IMR-90 (cell line): ENCODE results near the gene RFTN1. TPM values are rescaled to one million over a fixed set of nuclear protein-coding genes. Genes with fewer than 3 reads are reported as not detected.

ENCODE experiments used
- ATAC-seq: fragments of 200-7000 bp; cut with Tn5 transposase; 2 replicates; pipeline ENCODE4 v1.9.1; 2020; ENCODE audit warnings: low read depth, mild to moderate bottlenecking, moderate library complexity
- BruUV-seq: library from RNA; stranded (reverse); fragments of 400-500 nt; replicated peaks from 2 replicates; lab custom pipeline; 2021; lab: Mats Ljungman, UMichigan
- CTCF ChIA-PET: fragments of 300-600 bp; formaldehyde crosslinking; extraction: SDS; loops from one replicate; lab custom pipeline; 2021; ENCODE audit warnings: antibody characterized with exemption; lab: Yijun Ruan, JAX
- POLR2A ChIA-PET: fragments of 300-600 bp; sonication (Branson Sonifier 250); formaldehyde crosslinking; loops from one replicate; lab custom pipeline; 2022; ENCODE audit warnings: antibody characterized with exemption; ENCODE audit not compliant: unreplicated experiment; lab: Charles Lee
- DNase-seq: peaks from one replicate; pipeline ENCODE4 v3.0.0; 2013
- H2AFZ ChIP-seq: replicated peaks from 2 replicates; pipeline ENCODE3; 2013; ENCODE audit warnings: low read length, mild to moderate bottlenecking; ENCODE audit not compliant: poor library complexity
- H2AK5ac ChIP-seq: 2 replicates; pipeline ENCODE4 v1.6.1; 2013; ENCODE audit warnings: low read depth, low read length, inconsistent platforms
- H2AK9ac ChIP-seq: replicated peaks from 2 replicates; pipeline ENCODE3; 2013; ENCODE audit warnings: mild to moderate bottlenecking, low read depth, low read length, moderate library complexity; ENCODE audit not compliant: poor library complexity
- H2BK120ac ChIP-seq: 2 replicates; pipeline ENCODE4 v1.6.1; 2013; ENCODE audit warnings: low read depth, low read length, inconsistent platforms
- H2BK15ac ChIP-seq: 3 replicates; pipeline ENCODE4 v1.6.1; 2013; ENCODE audit warnings: low read depth, low read length, inconsistent platforms
- H2BK20ac ChIP-seq: 2 replicates; pipeline ENCODE4 v1.6.1; 2013; ENCODE audit warnings: low read depth, mild to moderate bottlenecking, inconsistent platforms, low read length, moderate library complexity
- H2BK5ac ChIP-seq: 2 replicates; pipeline ENCODE4 v1.6.1; 2013; ENCODE audit warnings: mild to moderate bottlenecking, low read depth, low read length, inconsistent platforms; ENCODE audit not compliant: poor library complexity, severe bottlenecking
- H3K14ac ChIP-seq: replicated peaks from 2 replicates; pipeline ENCODE4 v1.6.1; 2013; ENCODE audit warnings: low read depth, low read length, inconsistent platforms
- H3K18ac ChIP-seq: 2 replicates; pipeline ENCODE4 v1.6.1; 2013; ENCODE audit warnings: low read depth, low read length, control low read depth
- H3K23ac ChIP-seq: 2 replicates; pipeline ENCODE4 v1.6.1; 2013; ENCODE audit warnings: low read depth, low read length, inconsistent platforms
- H3K27ac ChIP-seq: 2 replicates; pipeline ENCODE4 v1.5.1; 2013; ENCODE audit warnings: mild to moderate bottlenecking, control low read depth, low read length; ENCODE audit not compliant: insufficient read depth
- H3K27me3 ChIP-seq: 2 replicates; pipeline ENCODE4 v1.6.1; 2013; ENCODE audit warnings: low read length; ENCODE audit not compliant: control insufficient read depth, insufficient read depth
- H3K36me3 ChIP-seq: 2 replicates; pipeline ENCODE4 v1.6.1; 2013; ENCODE audit warnings: low read length, mixed read lengths; ENCODE audit not compliant: control insufficient read depth, insufficient read depth
- H3K4ac ChIP-seq: 2 replicates; pipeline ENCODE4 v1.6.1; 2013; ENCODE audit warnings: low read depth, low read length, inconsistent platforms
- H3K4me1 ChIP-seq: 2 replicates; pipeline ENCODE4 v1.6.1; 2013; ENCODE audit warnings: low read length, mixed read lengths; ENCODE audit not compliant: control insufficient read depth, insufficient read depth
- H3K4me2 ChIP-seq: 2 replicates; pipeline ENCODE4 v1.6.1; 2013; ENCODE audit warnings: low read depth, mild to moderate bottlenecking, control low read depth, low read length, moderate library complexity
- H3K4me3 ChIP-seq: 2 replicates; pipeline ENCODE4 v1.5.1; 2013; ENCODE audit warnings: low read depth, mild to moderate bottlenecking, control low read depth, low read length, moderate library complexity; ENCODE audit not compliant: insufficient read depth
- H3K56ac ChIP-seq: 2 replicates; pipeline ENCODE4 v1.6.1; 2013; ENCODE audit warnings: low read length, inconsistent platforms; ENCODE audit not compliant: insufficient read depth; ENCODE audit errors: extremely low read depth
- H3K79me1 ChIP-seq, 2 experiments: 2 replicates each; pipeline ENCODE4 v1.6.1; 2013; ENCODE audit warnings: low read length in 2 of 2, inconsistent platforms in 1 of 2, low read depth in 1 of 2
- H3K9ac ChIP-seq: 2 replicates; pipeline ENCODE4 v1.6.1; 2013; ENCODE audit warnings: low read depth, low read length, control low read depth
- H3K9me1 ChIP-seq: 2 replicates; pipeline ENCODE4 v1.6.1; 2013; ENCODE audit warnings: low read length, inconsistent platforms; ENCODE audit not compliant: insufficient read depth
- H3K9me3 ChIP-seq: 2 replicates; pipeline ENCODE4 v1.6.1; 2013; ENCODE audit warnings: low read length; ENCODE audit not compliant: control insufficient read depth, insufficient read depth
- H4K20me1 ChIP-seq: 2 replicates; pipeline ENCODE4 v1.6.1; 2013; ENCODE audit warnings: low read length, inconsistent platforms; ENCODE audit not compliant: insufficient read depth
- H4K5ac ChIP-seq: 2 replicates; pipeline ENCODE4 v1.6.1; 2013; ENCODE audit warnings: mild to moderate bottlenecking, low read depth, low read length, control low read depth
- H4K8ac ChIP-seq, 2 experiments: 2 replicates each; pipeline ENCODE4 v1.6.1; 2013; ENCODE audit warnings: low read depth in 2 of 2, low read length in 2 of 2, control low read depth in 1 of 2, inconsistent platforms in 1 of 2
- H4K91ac ChIP-seq: 2 replicates; pipeline ENCODE4 v1.6.1; 2013; ENCODE audit warnings: low read depth, low read length, inconsistent platforms; ENCODE audit not compliant: insufficient read depth
- BHLHE40 ChIP-seq: fragments of 150-350 bp; IDR thresholded peaks from 2 replicates; pipeline ENCODE4 v1.6.1; 2016; ENCODE audit warnings: mild to moderate bottlenecking, low read depth, low read length
- CEBPB ChIP-seq: IDR thresholded peaks from 2 replicates; pipeline ENCODE4 v1.6.1; 2012; ENCODE audit warnings: low read depth, low read length, improper control_type of control experiment
- CTCF ChIP-seq: conservative IDR thresholded peaks from 2 replicates; pipeline ENCODE4 v1.5.1; 2012; ENCODE audit warnings: mild to moderate bottlenecking, low read depth, low read length, improper control_type of control experiment
- MXI1 ChIP-seq: IDR thresholded peaks from 2 replicates; pipeline ENCODE4 v1.6.1; 2012; ENCODE audit warnings: low read depth, mild to moderate bottlenecking, low read length, moderate library complexity, borderline replicate concordance
- NFE2L2 ChIP-seq: fragments of 150-350 bp; IDR thresholded peaks from 2 replicates; pipeline ENCODE4 v1.6.1; 2016; ENCODE audit warnings: low read depth, mild to moderate bottlenecking, low read length
- POLR2A ChIP-seq: IDR thresholded peaks from 2 replicates; pipeline ENCODE4 v1.6.1; 2012; ENCODE audit warnings: mild to moderate bottlenecking, low read depth, low read length
- RAD21 ChIP-seq: IDR thresholded peaks from 2 replicates; pipeline ENCODE4 v1.6.1; 2012; ENCODE audit warnings: low read length, improper control_type of control experiment
- RCOR1 ChIP-seq: IDR thresholded peaks from 2 replicates; pipeline ENCODE4 v1.6.1; 2012; ENCODE audit warnings: mild to moderate bottlenecking, low read length, improper control_type of control experiment; ENCODE audit not compliant: insufficient replicate concordance
- SMC3 ChIP-seq: fragments of 150-350 bp; IDR thresholded peaks from 2 replicates; pipeline ENCODE4 v1.6.1; 2016; ENCODE audit warnings: low read depth, mild to moderate bottlenecking, antibody characterized with exemption, low read length, moderate library complexity
- USF2 ChIP-seq: fragments of 150-350 bp; IDR thresholded peaks from 2 replicates; pipeline ENCODE4 v1.6.1; 2017; ENCODE audit warnings: mild to moderate bottlenecking, antibody characterized with exemption, low read length, low read depth
- WGBS, 2 experiments: methylation state at CpG; one replicate each; pipeline versions ENCODE4 v1.1.5 to v1.1.7; 2013; ENCODE audit warnings: missing lambda C conversion rate in 2 of 2; ENCODE audit not compliant: insufficient read length in 1 of 2; ENCODE audit errors: extremely low coverage in 2 of 2; 5-methylcytosine and 5-hydroxymethylcytosine counted together
- dilution Hi-C: fragments of 300-500 bp; cut with HindIII; formaldehyde crosslinking; loops from one replicate; pipeline ENCODE4 v1.14.3; 2018; ENCODE audit warnings: low sequenced_read_pairs; ENCODE audit not compliant: unreplicated experiment
- in situ Hi-C: fragments of 300-500 bp; cut with MboI; formaldehyde crosslinking; loops from 3 replicates; pipeline ENCODE4 v1.14.3; 2019; ENCODE audit warnings: low sequenced_read_pairs, inconsistent platforms, mixed read lengths
- intact Hi-C: fragments of 100-400 bp; cut with micrococcal nuclease; formaldehyde crosslinking; loops from 2 replicates; pipeline ENCODE4 v1.10.0; 2022
- polyA plus RNA-seq, 3 experiments: library from polyadenylated mRNA; depleted of rRNA; stranded (reverse); fragments of >200 nt; gene quantifications; 2 replicates each; pipeline ENCODE4 v1.2.3, GENCODE V29; 2012; ENCODE audit warnings: low replicate concordance in 1 of 3
- total RNA-seq: library from RNA; depleted of rRNA; stranded (reverse); fragments of >200 nt; gene quantifications from 2 replicates; pipeline ENCODE4 v1.2.3, GENCODE V29; 2012

The RFTN1 gene
- total and polyA plus RNA-seq, 2 of the 4 experiments (the other 2 are of a cell fraction) = 45.0 to 52.0 TPM

GRCh38 chr3:16464511-16465148 is 48.9 kb downstream of the RFTN1 start:
- Histone ChIP-seq H2BK120ac (no peak overlapping the region), H3K56ac (no peak overlapping the region), H3K9ac (no peak overlapping the region), H2BK20ac (peak overlapping the region; percentile 48; the same call in 1 of the 2 replicates), H3K4me3 (no peak overlapping the region), H2BK15ac (no peak overlapping the region; the same call in 2 of the 3 replicates), H3K27ac (no peak overlapping the region), H4K5ac (no peak overlapping the region), H2AK5ac (no peak overlapping the region), H2BK5ac (no peak overlapping the region), H3K23ac (no peak overlapping the region), H3K9me3 (no peaks in the 10 kb centered on the region), H2AFZ (no peak overlapping the region), H3K36me3 (peaks cover 15% of the 10 kb centered on the region), H3K4me1 (no peaks in the 10 kb centered on the region), H2AK9ac (no peak overlapping the region), H3K79me1 (peaks cover 55 to 68% of the 10 kb centered on the region in 2 experiments), H4K91ac (no peak overlapping the region), H3K4me2 (no peak overlapping the region), H3K9me1 (peaks cover 16% of the 10 kb centered on the region), H3K27me3 (no peaks in the 10 kb centered on the region), H4K20me1 (peaks cover 19% of the 10 kb centered on the region), H3K18ac (no peak overlapping the region), H3K14ac (no peak overlapping the region), H3K4ac (no peak overlapping the region), H4K8ac (0 out of 4 replicates have a peak overlapping the region, but pooled peaks of 1 of the 2 experiments have one; percentile 16)
- intact Hi-C loops (no loop called here), dilution Hi-C loops (no loop called here), in situ Hi-C loops (no loop called here)
- ATAC-seq (no peak), DNase-seq (peak; percentile 29)
- BruUV-seq = no TSS peak
- ChIA-PET POLR2A (no interaction called here), CTCF (no interaction called here)
- WGBS, 2 experiments = 60% methylated on average over 1 of the region's 3 CpGs; no CpG with 5 or more reads in 1 of the 2 experiments
- TF ChIP-seq POLR2A (no peak), RCOR1 (no peak), SMC3 (no peak), BHLHE40 (no peak), MXI1 (no peak), USF2 (no peak), RAD21 (no peak), CEBPB (no peak), NFE2L2 (no peak), CTCF (no peak)
